Caco-2 (cell line): ENCODE results near the gene HOXB13. TPM values are rescaled to one million over a fixed set of nuclear protein-coding genes. Genes with fewer than 3 reads are reported as not detected.

ENCODE experiments used
- BruUV-seq: library from RNA; stranded (reverse); fragments of 400-500 nt; replicated peaks from 2 replicates; lab custom pipeline; 2021; lab: Mats Ljungman, UMichigan
- CTCF ChIA-PET: fragments of 300-600 bp; sonication (Branson Sonifier 250); formaldehyde crosslinking; loops from one replicate; lab custom pipeline; 2022; ENCODE audit warnings: antibody characterized with exemption; lab: Charles Lee
- POLR2A ChIA-PET: fragments of 300-600 bp; sonication (Branson Sonifier 250); formaldehyde crosslinking; loops from one replicate; lab custom pipeline; 2022; ENCODE audit warnings: antibody characterized with exemption; lab: Charles Lee
- DNase-seq, 2 experiments: peaks; one replicate each; pipeline versions ENCODE4 v3.0.0 to v3.0.0-alpha.2; 2020 to 2022
- H3K27me3 ChIP-seq: replicated peaks from 2 replicates; pipeline ENCODE4 v1.6.0; 2011; ENCODE audit warnings: low read length; ENCODE audit not compliant: control insufficient read depth, insufficient read depth
- H3K36me3 ChIP-seq: 2 replicates; pipeline ENCODE4 v1.5.1; 2011; ENCODE audit warnings: low read length; ENCODE audit not compliant: control insufficient read depth, insufficient read depth
- H3K4me1 ChIP-seq: fragments of 250-450 bp; sonication (Bioruptor Pico); 2 replicates; pipeline ENCODE4 v1.5.1; 2020; ENCODE audit warnings: mild to moderate bottlenecking
- H3K4me3 ChIP-seq: 2 replicates; pipeline ENCODE4 v1.5.1; 2011; ENCODE audit warnings: low read depth, mild to moderate bottlenecking, control low read depth, low read length
- H3K9me3 ChIP-seq: fragments of 250-450 bp; sonication (Bioruptor Pico); 2 replicates; pipeline ENCODE4 v1.5.1; 2020; ENCODE audit warnings: mild to moderate bottlenecking, moderate library complexity
- H3K27ac Mint-ChIP-seq: one replicate; pipeline ENCODE4 v1.8.0; 2022; ENCODE audit warnings: mixed read lengths; ENCODE audit not compliant: unreplicated experiment
- H3K27me3 Mint-ChIP-seq: one replicate; pipeline ENCODE4 v1.8.0; 2022; ENCODE audit warnings: mixed read lengths; ENCODE audit not compliant: insufficient read depth, unreplicated experiment
- H3K36me3 Mint-ChIP-seq: one replicate; pipeline ENCODE4 v1.8.0; 2022; ENCODE audit warnings: mild to moderate bottlenecking, mixed read lengths; ENCODE audit not compliant: insufficient read depth, unreplicated experiment
- H3K4me1 Mint-ChIP-seq: one replicate; pipeline ENCODE4 v1.8.0; 2022; ENCODE audit warnings: low read depth, mixed read lengths; ENCODE audit not compliant: unreplicated experiment
- H3K4me3 Mint-ChIP-seq: one replicate; pipeline ENCODE4 v1.8.0; 2022; ENCODE audit warnings: mild to moderate bottlenecking, moderate library complexity, mixed read lengths; ENCODE audit not compliant: unreplicated experiment
- H3K9me3 Mint-ChIP-seq: one replicate; pipeline ENCODE4 v1.8.0; 2022; ENCODE audit warnings: mixed read lengths; ENCODE audit not compliant: unreplicated experiment
- intact Hi-C: fragments of 100-400 bp; cut with micrococcal nuclease; formaldehyde crosslinking; loops from one replicate; pipeline ENCODE4 v1.10.0; 2022; ENCODE audit not compliant: unreplicated experiment
- total RNA-seq: library from RNA; stranded (reverse); gene quantifications from 2 replicates; pipeline ENCODE4 v1.2.3, GENCODE V29; 2022
- TF ChIP-seq, protein P1 (sequence below), 2 experiments: fragments of 200-600 bp in 1 of 2; IDR thresholded peaks; 1 replicate in 1 of 2; 2 replicates in 1 of 2; pipeline versions ENCODE4 v1.5.1 to v1.8.0; 2011 to 2022; ENCODE audit warnings: antibody characterized with exemption in 1 of 2, control low read depth in 1 of 2, inconsistent platforms in 1 of 2, low read depth in 1 of 2, low read length in 1 of 2, mild to moderate bottlenecking in 1 of 2, moderate library complexity in 1 of 2; ENCODE audit not compliant: insufficient read depth in 1 of 2, severe bottlenecking in 1 of 2, unreplicated experiment in 1 of 2

HOXB13 gene
- total RNA-seq, 1 experiment from 2014 or later: 4.3 TPM

- H3K27me3 ChIP-seq: no peaks in the 10 kb centered on the region; the same call in 1 of the 2 replicates
- no TSS peak for BruUV-seq
- POLR2A ChIA-PET: interaction anchor here (0.6 kb wide), 1 partner anchor 357 kb away, joined by 3 read pairs; no protein-coding TSS in a partner anchor
- H3K27ac Mint-ChIP-seq: no peak overlapping the region
- TF ChIP-seq, protein P1, sequence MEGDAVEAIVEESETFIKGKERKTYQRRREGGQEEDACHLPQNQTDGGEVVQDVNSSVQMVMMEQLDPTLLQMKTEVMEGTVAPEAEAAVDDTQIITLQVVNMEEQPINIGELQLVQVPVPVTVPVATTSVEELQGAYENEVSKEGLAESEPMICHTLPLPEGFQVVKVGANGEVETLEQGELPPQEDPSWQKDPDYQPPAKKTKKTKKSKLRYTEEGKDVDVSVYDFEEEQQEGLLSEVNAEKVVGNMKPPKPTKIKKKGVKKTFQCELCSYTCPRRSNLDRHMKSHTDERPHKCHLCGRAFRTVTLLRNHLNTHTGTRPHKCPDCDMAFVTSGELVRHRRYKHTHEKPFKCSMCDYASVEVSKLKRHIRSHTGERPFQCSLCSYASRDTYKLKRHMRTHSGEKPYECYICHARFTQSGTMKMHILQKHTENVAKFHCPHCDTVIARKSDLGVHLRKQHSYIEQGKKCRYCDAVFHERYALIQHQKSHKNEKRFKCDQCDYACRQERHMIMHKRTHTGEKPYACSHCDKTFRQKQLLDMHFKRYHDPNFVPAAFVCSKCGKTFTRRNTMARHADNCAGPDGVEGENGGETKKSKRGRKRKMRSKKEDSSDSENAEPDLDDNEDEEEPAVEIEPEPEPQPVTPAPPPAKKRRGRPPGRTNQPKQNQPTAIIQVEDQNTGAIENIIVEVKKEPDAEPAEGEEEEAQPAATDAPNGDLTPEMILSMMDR (IDR thresholded peaks at IDR 0.05; ENCODE audit: insufficient read depth in 1 of 2, low read depth in 1 of 2, low read length in 1 of 2, severe bottlenecking in 1 of 2, unreplicated experiment in 1 of 2): no peak
- H3K9me3 ChIP-seq: no peaks in the 10 kb centered on the region
- H3K4me3 Mint-ChIP-seq: no peak overlapping the region
- no peaks in the 10 kb centered on the region for H3K36me3 ChIP-seq
- peaks cover 5% of the 10 kb centered on the region for H3K27me3 Mint-ChIP-seq
- intact Hi-C loops: no loop called here
- CTCF ChIA-PET: interaction anchor here (0.6 to 1.4 kb wide), 4 partner anchors 9 to 149 kb away, joined by 3 to 4 read pairs (median 4); no protein-coding TSS in a partner anchor
- DNase-seq: peak in 1 of 2 experiments; percentile 38
- no peak overlapping the region for H3K4me3 ChIP-seq
- H3K9me3 Mint-ChIP-seq: no peaks in the 10 kb centered on the region
- peaks cover 7% of the 10 kb centered on the region for H3K4me1 ChIP-seq
- peaks cover 4% of the 10 kb centered on the region for H3K36me3 Mint-ChIP-seq
- peaks cover 6% of the 10 kb centered on the region for H3K4me1 Mint-ChIP-seq
These were observed 4.4 kb upstream of the HOXB13 start for GRCh38 chr17:48732688-48733629.

DNA sequence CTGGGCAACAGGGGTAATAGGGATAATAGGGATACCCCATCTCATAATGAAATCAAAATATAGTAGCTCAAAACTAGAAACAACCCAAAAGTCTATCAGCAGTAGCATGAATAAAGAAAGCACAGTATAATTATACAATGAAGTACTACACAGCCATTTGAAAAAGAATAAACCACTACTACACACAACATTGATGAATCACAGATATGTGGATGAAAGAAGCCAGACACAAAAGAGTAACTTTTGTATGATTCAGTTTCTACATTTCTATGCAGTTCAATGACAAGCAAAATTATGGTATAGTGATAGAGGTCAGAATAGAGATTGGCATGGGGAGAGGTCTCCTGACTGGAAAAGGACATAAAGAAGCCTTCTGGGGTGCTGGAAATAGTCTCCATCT is 2.8 kb upstream of the HOXB13 start:
- intact Hi-C loops: no loop called here
- no peaks in the 10 kb centered on the region for H3K9me3 ChIP-seq
- TF ChIP-seq, protein P1 (IDR thresholded peaks at IDR 0.05; ENCODE audit: insufficient read depth in 1 of 2, low read depth in 1 of 2, low read length in 1 of 2, severe bottlenecking in 1 of 2, unreplicated experiment in 1 of 2): no peak
- H3K36me3 ChIP-seq: no peaks in the 10 kb centered on the region
- peaks cover 6% of the 10 kb centered on the region for H3K4me1 Mint-ChIP-seq
- peaks cover 5% of the 10 kb centered on the region for H3K27me3 Mint-ChIP-seq
- no peaks in the 10 kb centered on the region; the same call in 1 of the 2 replicates for H3K27me3 ChIP-seq
- BruUV-seq: no TSS peak
- H3K4me1 ChIP-seq: peaks cover 18% of the 10 kb centered on the region
- no peak overlapping the region for H3K4me3 ChIP-seq
- H3K9me3 Mint-ChIP-seq: no peaks in the 10 kb centered on the region
- ChIA-PET CTCF (interaction anchor here (0.6 to 1.3 kb wide), 3 partner anchors 60 to 148 kb away, joined by 3 to 6 read pairs (median 5); partner anchors contain the start of gene HOXB8), POLR2A (no interaction called here)
- DNase-seq: no peak
- H3K36me3 Mint-ChIP-seq: peaks cover 4% of the 10 kb centered on the region
- no peak overlapping the region for H3K27ac Mint-ChIP-seq
- H3K4me3 Mint-ChIP-seq: no peak overlapping the region

GRCh38 chr17:48730240-48730550 is 1.6 kb upstream of the HOXB13 start:
- H3K27ac Mint-ChIP-seq: no peak overlapping the region
- ChIA-PET CTCF (interaction anchor here (0.6 to 3.6 kb wide), 3 partner anchors 34 to 149 kb away, joined by 3 to 37 read pairs (median 3); no protein-coding TSS in a partner anchor), POLR2A (no interaction called here)
- Histone ChIP-seq H3K9me3 (no peaks in the 10 kb centered on the region), H3K36me3 (no peaks in the 10 kb centered on the region), H3K4me1 (peaks cover 27% of the 10 kb centered on the region), H3K27me3 (no peaks in the 10 kb centered on the region; the same call in 1 of the 2 replicates), H3K4me3 (no peak overlapping the region)
- intact Hi-C loops: no loop called here
- BruUV-seq: no TSS peak
- no peaks in the 10 kb centered on the region for H3K9me3 Mint-ChIP-seq
- TF ChIP-seq, protein P1 (IDR thresholded peaks at IDR 0.05; ENCODE audit: insufficient read depth in 1 of 2, low read depth in 1 of 2, low read length in 1 of 2, severe bottlenecking in 1 of 2, unreplicated experiment in 1 of 2): no peak
- no peak for DNase-seq
- peak overlapping the region; percentile 83 for H3K4me3 Mint-ChIP-seq
- H3K27me3 Mint-ChIP-seq: peaks cover 5% of the 10 kb centered on the region
- peaks cover 4% of the 10 kb centered on the region for H3K36me3 Mint-ChIP-seq
- H3K4me1 Mint-ChIP-seq: peaks cover 6% of the 10 kb centered on the region
